SU-DHL-6 (cell line): Measurements from ENCODE around the gene RABEP2.

Experiments
- CTCF ChIP-seq: fragments of 200-600 bp; sonication (generic); IDR thresholded peaks from one replicate; pipeline ENCODE4 v1.5.1; 2017; ENCODE audit warnings: antibody characterized with exemption, mild to moderate bottlenecking, low read length, moderate library complexity; ENCODE audit not compliant: insufficient read depth, poor library complexity, severe bottlenecking
- EZH2phosphoT487 ChIP-seq: fragments of 200-600 bp; sonication (generic), shearing (Covaris generic); conservative IDR thresholded peaks from 2 replicates; pipeline ENCODE4 v1.6.1; 2018; ENCODE audit warnings: mild to moderate bottlenecking, antibody characterized with exemption, low read length, moderate library complexity, mixed read lengths

DNA sequence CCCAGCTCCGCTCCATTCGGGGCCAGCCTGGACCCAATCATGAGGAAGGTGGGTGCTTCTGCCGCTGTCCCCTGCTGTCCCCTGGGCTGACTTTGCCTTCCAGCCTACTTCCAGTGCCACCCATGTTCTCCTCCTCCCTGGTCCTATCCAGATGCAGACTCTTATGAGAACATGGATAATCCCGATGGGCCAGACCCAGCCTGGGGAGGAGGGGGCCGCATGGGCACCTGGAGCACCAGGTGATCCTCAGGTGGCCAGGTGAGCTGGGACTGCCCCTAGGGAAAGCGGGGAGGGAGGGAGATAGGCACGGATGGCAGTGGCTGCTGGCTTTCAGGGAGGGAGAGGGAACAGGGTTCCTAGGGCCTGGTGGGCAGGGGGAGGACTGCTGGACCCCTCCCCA lies 13.7 kb upstream of the RABEP2 start:
- TF ChIP-seq CTCF (no peak), EZH2phosphoT487 (no peak)
